AG08395 (cell line): ENCODE results near the gene TEX101.
"Not testable (repeated sequence)": the region's sequence is repeated elsewhere in the genome, so short reads cannot be mapped to it uniquely, and the experiment has no call there.

Source experiments
- DNase-seq: peaks from one replicate; pipeline ENCODE4 v3.0.0; 2012; ENCODE audit warnings: mixed read lengths, low spot score

TEX101 gene, protein sequence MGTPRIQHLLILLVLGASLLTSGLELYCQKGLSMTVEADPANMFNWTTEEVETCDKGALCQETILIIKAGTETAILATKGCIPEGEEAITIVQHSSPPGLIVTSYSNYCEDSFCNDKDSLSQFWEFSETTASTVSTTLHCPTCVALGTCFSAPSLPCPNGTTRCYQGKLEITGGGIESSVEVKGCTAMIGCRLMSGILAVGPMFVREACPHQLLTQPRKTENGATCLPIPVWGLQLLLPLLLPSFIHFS

DNA sequence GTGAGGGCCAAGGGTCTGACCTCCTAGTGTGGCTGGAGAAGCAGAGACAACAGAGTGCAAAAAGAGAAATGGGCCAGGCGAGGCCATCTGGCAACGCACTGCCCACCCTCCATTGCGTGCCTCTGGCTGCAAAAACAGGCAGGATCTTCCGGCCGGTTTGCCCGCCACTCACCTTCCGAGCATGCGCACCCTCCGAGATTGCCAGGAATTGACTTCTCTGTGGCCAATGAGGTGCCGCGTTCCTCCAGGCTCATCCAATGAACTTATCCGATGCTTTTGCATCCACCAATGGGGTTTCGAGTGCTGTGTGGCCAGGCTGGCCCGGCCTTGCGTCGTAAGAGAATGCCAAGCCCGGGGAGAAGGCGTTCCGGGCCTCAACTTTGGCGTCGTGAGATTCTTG lies at the start of gene TEX101:
Gene TEX101, plus strand, starts transcription at position 337 of the 400 bp plus-strand sequence. CDS start 1,030 bp downstream, outside the sequence.
- no peak for DNase-seq

GRCh38 chr19:43365677-43366076 lies 49.0 kb upstream of the TEX101 start:
- not testable (repeated sequence) for DNase-seq

GRCh38 chr19:43367822-43368221 lies 46.9 kb upstream of the TEX101 start:
- no peak for DNase-seq

DNA sequence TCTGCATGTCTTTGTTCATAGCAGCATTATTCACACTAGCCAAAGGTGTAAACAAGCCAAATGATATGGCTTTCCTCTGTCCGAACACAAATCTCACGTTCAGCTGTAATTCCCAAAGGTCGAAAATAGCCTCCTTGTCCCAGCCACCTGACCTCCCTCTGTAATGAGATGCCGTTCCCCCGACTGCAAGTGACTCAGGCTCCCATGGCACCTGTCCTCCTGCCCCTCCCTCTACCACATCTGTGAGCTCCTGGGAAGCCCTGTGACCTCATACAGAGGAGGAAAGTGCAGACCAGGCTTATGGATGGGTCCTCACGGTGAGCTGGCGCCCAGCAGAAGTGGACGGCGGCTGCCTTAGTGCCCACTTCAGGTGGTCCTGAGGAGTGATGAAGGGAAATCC lies 45.8 kb upstream of the TEX101 start:
- DNase-seq, result not testable (repeated sequence)

GRCh38 chr19:43371909-43372308 lies 42.8 kb upstream of the TEX101 start:
- no peak for DNase-seq

DNA sequence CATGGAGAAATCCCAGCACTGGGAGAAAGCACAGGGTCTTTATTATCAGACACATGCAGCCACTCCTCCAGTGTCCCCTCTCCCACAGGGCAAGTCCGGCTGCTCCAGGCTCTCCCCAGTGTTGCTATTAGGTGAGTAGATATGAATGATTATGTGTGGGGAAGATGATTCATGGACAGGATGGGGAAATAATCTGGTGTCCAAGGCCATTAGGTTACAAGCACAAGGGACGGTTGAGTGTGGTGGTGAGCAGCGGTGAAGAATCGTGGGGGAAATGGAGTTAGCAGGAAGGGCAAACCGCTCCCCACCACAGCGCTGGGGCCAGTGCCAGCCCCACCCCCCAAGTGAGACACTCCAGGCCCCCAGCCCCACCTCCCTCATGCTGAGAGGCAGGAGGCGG lies 42.2 kb upstream of the TEX101 start:
- no peak for DNase-seq

DNA sequence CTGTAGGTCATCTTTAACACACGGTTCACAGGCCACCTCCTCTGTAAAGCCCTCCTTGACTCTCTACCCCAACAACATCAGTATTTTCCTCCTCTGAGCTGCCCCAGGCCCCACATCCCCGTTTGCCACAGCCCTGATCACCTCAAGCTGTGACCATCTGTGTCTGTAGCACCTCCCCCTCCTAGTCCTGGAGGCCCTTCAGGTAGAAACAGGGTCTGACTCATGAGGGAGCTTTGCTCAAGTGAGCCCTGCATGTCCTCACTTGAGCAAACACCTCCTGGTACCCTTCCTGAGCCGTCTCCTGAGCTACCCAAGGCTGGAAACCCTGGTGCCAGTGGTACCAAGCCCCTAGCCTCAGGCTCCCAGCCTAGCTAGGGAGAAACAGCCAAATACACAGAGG lies 37.1 kb upstream of the TEX101 start:
- not testable (repeated sequence) for DNase-seq

GRCh38 chr19:43380008-43380407 lies 34.7 kb upstream of the TEX101 start:
- no peak for DNase-seq

- DNase-seq, result no peak
Measured at GRCh38 chr19:43380771-43381386, 33.8 kb upstream of the TEX101 start.

GRCh38 chr19:43382586-43383216 lies 32.0 kb upstream of the TEX101 start:
- not testable (repeated sequence) for DNase-seq

DNA sequence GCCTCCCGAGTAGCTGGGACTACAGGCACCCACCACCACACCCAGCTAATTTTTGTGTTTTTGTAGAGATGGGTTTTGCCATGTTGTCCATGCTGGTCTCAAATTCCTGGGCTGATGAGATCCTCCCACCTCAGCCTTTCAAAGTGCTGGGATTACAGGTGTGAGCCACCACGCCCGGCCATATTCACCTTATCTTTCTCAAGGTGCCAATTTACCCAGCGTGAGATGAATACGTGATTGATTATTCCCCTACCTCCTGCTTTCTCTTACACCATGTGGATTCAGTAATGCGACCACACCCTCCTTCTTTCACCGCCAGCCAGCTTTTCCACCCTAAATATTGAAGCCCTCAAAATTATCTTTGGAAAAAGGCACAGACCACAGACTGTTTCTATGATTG lies 31.4 kb upstream of the TEX101 start:
- DNase-seq, result not testable (repeated sequence)

- not testable (repeated sequence) for DNase-seq
Measured at GRCh38 chr19:43383759-43384158, 30.9 kb upstream of the TEX101 start.

DNA sequence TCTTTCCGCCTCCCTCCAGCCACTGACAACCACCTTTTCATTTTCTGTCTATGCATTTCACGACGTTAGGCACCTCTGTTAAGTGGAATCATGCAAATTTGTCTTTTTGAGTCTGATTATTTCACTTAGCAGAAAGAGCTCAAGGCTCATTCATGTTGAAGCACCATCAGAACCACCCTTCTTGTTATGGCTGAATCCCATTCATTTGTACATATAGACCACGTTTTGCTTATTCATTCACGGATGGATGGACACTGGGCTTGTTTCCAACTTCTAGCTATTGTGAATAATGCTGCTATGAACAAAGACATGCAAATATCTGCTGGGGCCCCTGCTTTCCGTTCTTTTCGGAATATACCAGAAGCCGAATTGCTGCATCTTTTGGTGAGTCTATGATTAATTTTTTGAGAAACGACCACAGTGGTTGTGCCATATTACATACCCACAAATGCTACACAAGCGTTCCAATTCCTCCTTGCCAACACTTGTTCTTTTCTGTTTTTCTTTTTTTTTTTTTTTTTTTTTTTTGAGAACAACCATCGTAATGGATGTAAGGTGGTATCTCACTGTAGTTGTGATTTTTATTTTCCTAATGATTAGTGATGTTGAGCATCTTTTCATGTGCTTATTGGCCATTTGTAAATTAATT lies 23.7 kb upstream of the TEX101 start:
- not testable (repeated sequence) for DNase-seq

- DNase-seq, result not testable (repeated sequence)
Measured at GRCh38 chr19:43391552-43391935, 23.1 kb upstream of the TEX101 start.

GRCh38 chr19:43393501-43393900 lies 21.2 kb upstream of the TEX101 start:
- not testable (repeated sequence) for DNase-seq

DNA sequence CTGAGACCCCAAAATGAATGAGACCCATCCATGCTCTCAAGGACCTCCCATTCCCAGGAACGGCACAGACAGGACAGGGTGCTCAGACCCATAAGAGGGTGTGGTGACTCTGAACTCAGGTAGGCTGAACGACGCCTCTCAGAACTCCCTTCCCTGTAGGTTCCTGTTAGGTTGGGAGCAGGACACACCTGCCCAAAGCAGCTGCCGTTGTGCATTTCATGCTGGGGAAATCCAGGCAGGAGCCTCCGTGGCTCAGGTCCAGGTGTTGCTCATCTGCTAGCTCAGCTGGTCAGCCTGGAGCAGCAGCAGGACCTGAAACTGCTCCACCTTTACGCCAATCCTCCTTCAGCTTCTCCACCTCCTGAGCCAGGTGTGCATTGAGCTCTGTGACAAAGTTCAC lies 19.1 kb upstream of the TEX101 start:
- no peak for DNase-seq

DNA sequence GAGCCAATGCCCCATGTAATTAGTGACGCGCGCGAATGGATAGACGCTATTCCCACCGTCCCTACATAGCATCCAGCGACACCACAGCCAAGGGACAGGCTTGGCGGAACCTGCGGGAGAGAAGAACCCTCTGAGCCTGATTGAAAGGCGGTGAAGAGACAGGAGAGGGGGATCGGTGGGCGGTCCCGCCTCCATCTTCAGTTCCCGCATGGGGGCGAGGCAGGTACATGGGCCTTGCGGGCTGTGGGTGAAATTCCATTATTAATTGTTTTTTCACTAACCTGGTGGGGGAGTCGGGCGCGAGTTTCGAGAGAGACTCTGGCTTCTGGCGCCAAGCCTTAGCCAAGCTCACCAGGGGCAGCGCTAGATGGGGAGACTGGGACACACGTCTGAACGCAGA lies 8.4 kb upstream of the TEX101 start:
- DNase-seq, result no peak

DNA sequence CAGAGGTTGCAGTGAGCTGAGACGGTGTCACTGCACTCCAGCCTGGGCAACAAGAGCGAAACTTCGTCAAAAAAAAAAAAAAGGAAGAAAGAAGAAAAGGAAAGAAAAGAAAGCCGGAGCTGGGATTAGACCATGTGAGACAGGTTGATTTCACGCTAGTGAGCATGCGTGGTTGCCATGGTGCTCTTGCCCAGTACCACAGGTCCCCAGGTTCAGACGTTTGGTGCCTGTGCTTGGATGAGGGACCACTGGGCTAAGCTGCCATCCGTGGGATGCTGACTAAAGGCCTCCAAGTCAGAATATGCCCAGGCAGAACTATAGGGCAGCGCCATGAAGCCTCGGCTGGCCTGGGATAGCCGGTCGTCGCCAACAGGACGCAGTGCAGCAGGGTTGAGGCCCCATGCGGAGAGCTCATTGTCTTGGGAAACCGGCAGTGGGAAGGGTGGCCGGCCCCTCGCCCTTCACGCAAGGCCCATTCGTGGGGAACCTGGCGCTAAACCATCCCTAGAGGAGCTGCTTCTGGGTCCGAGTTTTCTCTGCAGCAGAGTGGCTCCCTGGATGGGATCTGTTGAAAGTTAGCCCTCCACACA lies 7.2 kb upstream of the TEX101 start:
- no peak for DNase-seq

DNA sequence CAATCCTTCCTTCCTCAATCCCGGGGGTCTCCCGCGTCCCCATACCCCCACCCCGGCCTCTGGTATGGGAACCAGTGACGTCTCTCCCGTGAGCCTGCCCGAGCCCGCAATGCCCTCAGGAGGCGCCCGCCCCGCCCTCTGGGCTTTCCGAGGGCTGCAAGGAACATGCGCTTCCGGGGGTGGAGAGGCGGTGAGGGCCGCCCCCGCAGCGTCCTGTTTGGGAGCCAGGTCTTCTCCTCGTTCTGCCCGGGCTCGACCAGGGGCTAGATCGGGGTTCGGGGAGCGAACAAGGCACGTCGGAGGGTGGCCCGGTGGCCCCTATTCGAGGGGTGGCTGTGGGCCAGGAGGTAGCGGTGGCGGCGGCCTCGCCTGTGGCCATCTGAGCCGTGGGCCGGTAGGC lies 6.6 kb upstream of the TEX101 start:
- DNase-seq, result no peak

DNA sequence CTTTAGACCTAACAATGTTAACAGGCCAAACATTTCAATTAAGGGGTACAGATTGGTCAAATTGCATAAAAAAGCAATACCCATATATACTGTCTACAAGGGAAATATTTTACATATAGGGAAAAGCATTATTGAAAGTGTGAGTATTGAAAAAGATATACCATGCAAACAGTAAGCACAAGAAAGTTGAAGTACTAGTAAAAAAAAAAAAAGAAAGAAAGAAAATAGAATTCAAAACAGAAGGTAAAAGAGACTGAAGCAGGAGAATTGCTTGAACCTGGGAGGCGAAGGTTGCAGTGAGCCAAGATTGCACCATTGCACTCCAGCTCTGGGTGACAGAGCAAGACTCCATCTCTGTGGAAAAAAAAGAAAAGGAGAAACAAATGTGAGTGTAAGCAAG lies 5.3 kb upstream of the TEX101 start:
- DNase-seq, result no peak

GRCh38 chr19:43412441-43412840 lies 2.2 kb upstream of the TEX101 start:
- no peak for DNase-seq

GRCh38 chr19:43416951-43417623 lies 2.4 kb downstream of the TEX101 start:
- DNase-seq, result no peak
